DOHH2 (cell line): Measurements from ENCODE around the gene TRPC4.

Experiments
- H3F3A ChIP-seq: fragments of 200-600 bp; sonication (generic), shearing (Covaris generic); 2 replicates; pipeline ENCODE4 v1.6.0; 2016; ENCODE audit warnings: antibody characterized with exemption, mild to moderate bottlenecking; ENCODE audit not compliant: control insufficient read depth, insufficient read depth
- H3K27ac ChIP-seq: fragments of 200-600 bp; sonication (generic); 2 replicates; pipeline ENCODE4 v1.5.1; 2014; ENCODE audit warnings: low read depth, mild to moderate bottlenecking, low read length, moderate library complexity
- H3K27me3 ChIP-seq: fragments of 200-600 bp; sonication (generic); 2 replicates; pipeline ENCODE4 v1.6.1; 2014; ENCODE audit warnings: mild to moderate bottlenecking, low read length, mixed read lengths; ENCODE audit not compliant: control insufficient read depth
- H3K36me3 ChIP-seq: fragments of 200-600 bp; sonication (generic); 2 replicates; pipeline ENCODE4 v1.6.1; 2014; ENCODE audit warnings: mild to moderate bottlenecking, low read length, moderate library complexity, mixed read lengths; ENCODE audit not compliant: control insufficient read depth
- H3K4me1 ChIP-seq: fragments of 200-600 bp; sonication (generic); 2 replicates; pipeline ENCODE4 v1.6.1; 2014; ENCODE audit warnings: mild to moderate bottlenecking, low read length, mixed read lengths; ENCODE audit not compliant: control insufficient read depth
- H3K4me2 ChIP-seq: fragments of 200-600 bp; sonication (generic); 2 replicates; pipeline ENCODE4 v1.6.0; 2014; ENCODE audit warnings: mild to moderate bottlenecking, low read length, moderate library complexity
- H3K4me3 ChIP-seq: fragments of 200-600 bp; sonication (generic); 2 replicates; pipeline ENCODE4 v1.5.1; 2014; ENCODE audit warnings: mild to moderate bottlenecking, low read length, mixed read lengths
- H3K79me2 ChIP-seq: fragments of 200-600 bp; sonication (generic); 2 replicates; pipeline ENCODE4 v1.6.1; 2014; ENCODE audit warnings: mild to moderate bottlenecking, low read length, mixed read lengths; ENCODE audit not compliant: control insufficient read depth
- H3K9me2 ChIP-seq: fragments of 200-600 bp; sonication (generic); replicated peaks from 2 replicates; pipeline ENCODE4 v1.6.1; 2014; ENCODE audit warnings: mild to moderate bottlenecking, low read length, mixed read lengths; ENCODE audit not compliant: control insufficient read depth
- H3K9me3 ChIP-seq: fragments of 200-600 bp; sonication (generic); 2 replicates; pipeline ENCODE4 v1.6.1; 2014; ENCODE audit warnings: antibody characterized with exemption, low read length, mixed read lengths; ENCODE audit not compliant: control insufficient read depth, insufficient read depth
- H4K20me1 ChIP-seq: fragments of 200-600 bp; sonication (generic); 2 replicates; pipeline ENCODE4 v1.6.0; 2014; ENCODE audit warnings: low read depth, mild to moderate bottlenecking, antibody characterized with exemption, low read length, moderate library complexity; ENCODE audit not compliant: control insufficient read depth, insufficient read depth
- CTCF ChIP-seq: fragments of 200-600 bp; sonication (generic); IDR thresholded peaks from one replicate; pipeline ENCODE4 v1.5.1; 2014; ENCODE audit warnings: antibody characterized with exemption, mild to moderate bottlenecking, low read depth, low read length; ENCODE audit not compliant: poor library complexity, severe bottlenecking
- EZH2phosphoT487 ChIP-seq: fragments of 200-600 bp; sonication (generic); IDR thresholded peaks from 2 replicates; pipeline ENCODE4 v1.6.1; 2017; ENCODE audit warnings: borderline replicate concordance, mild to moderate bottlenecking, antibody characterized with exemption, low read length, moderate library complexity, mixed read lengths

TRPC4 gene

DNA sequence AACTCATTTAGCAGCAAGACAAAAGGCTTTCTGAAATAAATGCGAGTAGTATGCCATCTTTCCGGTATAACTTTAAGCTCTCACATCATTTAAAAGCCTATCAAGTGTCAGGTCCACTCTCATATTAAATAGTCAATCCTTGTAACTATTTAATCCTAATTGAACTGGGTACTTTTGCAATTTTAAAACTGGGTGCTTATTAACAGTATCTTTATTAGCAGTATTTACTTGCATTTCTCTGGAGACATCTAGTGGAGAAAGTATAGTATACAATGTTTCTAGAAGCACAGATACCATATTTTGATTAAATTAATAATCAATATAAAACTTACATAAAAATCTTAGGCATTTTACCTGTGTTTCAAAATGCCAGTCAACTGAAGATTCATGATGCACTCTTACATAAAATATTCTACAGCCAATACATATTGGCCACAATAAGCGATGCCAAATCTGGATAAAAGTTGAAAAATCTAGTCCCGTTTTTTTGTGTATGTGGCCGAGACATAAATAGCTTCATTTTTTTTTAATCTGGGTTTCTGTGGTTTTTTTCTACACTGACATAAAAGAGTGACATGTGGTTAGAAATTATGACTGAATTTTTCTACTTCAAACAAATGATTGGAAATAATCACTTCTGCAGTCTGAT, 266.7 kb downstream of the TRPC4 start:
- Histone ChIP-seq H3K9me2 (no peaks in the 10 kb centered on the region), H3K4me3 (no peak overlapping the region), H3K27me3 (no peaks in the 10 kb centered on the region), H3F3A (no peaks in the 10 kb centered on the region), H3K4me2 (no peak overlapping the region), H3K4me1 (no peaks in the 10 kb centered on the region), H3K9me3 (no peaks in the 10 kb centered on the region), H3K36me3 (no peaks in the 10 kb centered on the region), H3K79me2 (no peaks in the 10 kb centered on the region), H4K20me1 (no peaks in the 10 kb centered on the region), H3K27ac (no peak overlapping the region)
- no peak for TF ChIP-seq EZH2phosphoT487
- peak; percentile 28 for TF ChIP-seq CTCF

- Histone ChIP-seq H3K4me2 (no peak overlapping the region), H3K36me3 (no peaks in the 10 kb centered on the region), H3K4me3 (no peak overlapping the region), H3K9me2 (no peaks in the 10 kb centered on the region), H3K79me2 (no peaks in the 10 kb centered on the region), H3K9me3 (no peaks in the 10 kb centered on the region), H3K27ac (no peak overlapping the region), H3F3A (no peaks in the 10 kb centered on the region), H3K27me3 (no peaks in the 10 kb centered on the region), H3K4me1 (no peaks in the 10 kb centered on the region), H4K20me1 (no peaks in the 10 kb centered on the region)
- TF ChIP-seq CTCF (no peak), EZH2phosphoT487 (no peak)
Observed at GRCh38 chr13:37601648-37602440, 267.7 kb downstream of the TRPC4 start.

DNA sequence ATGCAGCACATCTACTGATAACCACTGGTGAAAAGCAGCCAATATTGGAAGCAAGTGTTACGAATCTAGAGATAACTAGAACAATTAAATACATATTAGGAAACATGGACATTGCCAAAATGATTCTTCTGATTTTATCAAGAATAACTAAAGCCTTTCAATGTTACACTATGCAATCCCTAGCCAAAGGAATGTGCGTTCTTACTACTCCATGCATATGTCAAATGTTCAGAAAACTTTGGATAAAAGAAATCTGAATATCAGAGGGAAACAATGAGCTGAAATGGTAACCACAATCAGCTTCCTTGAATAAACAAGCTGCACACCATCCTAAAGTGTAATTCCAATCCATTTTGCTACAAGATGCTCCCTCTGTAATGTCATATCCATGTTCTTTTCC, 270.1 kb downstream of the TRPC4 start:
- Histone ChIP-seq H3K27me3 (no peaks in the 10 kb centered on the region), H3K9me3 (no peaks in the 10 kb centered on the region), H3F3A (no peaks in the 10 kb centered on the region), H3K4me3 (no peak overlapping the region), H3K4me1 (no peaks in the 10 kb centered on the region), H3K36me3 (no peaks in the 10 kb centered on the region), H4K20me1 (no peaks in the 10 kb centered on the region), H3K79me2 (no peaks in the 10 kb centered on the region), H3K9me2 (no peaks in the 10 kb centered on the region), H3K4me2 (no peak overlapping the region), H3K27ac (no peak overlapping the region)
- TF ChIP-seq CTCF (no peak), EZH2phosphoT487 (no peak)
